Smooth muscle cell (in vitro differentiated cells): Measurements from ENCODE around the gene HDC. TPM values are rescaled to one million over a fixed set of nuclear protein-coding genes. Genes with fewer than 3 reads are reported as not detected.

ENCODE experiments used
- DNase-seq: peaks from one replicate; lab custom pipeline; 2025; ENCODE audit not compliant: unreplicated experiment; lab: John Stamatoyannopoulos, UW
- H2AFZ ChIP-seq: fragments of 200-600 bp; sonication (generic); 2 replicates; pipeline ENCODE4 v1.6.0; 2016; ENCODE audit warnings: antibody characterized with exemption, low read depth, mild to moderate bottlenecking
- H3F3A ChIP-seq: fragments of 200-600 bp; sonication (generic); 2 replicates; pipeline ENCODE4 v1.6.0; 2017; ENCODE audit warnings: antibody characterized with exemption, low read depth
- H3K27ac ChIP-seq: fragments of 200-600 bp; sonication (generic); 2 replicates; pipeline ENCODE4 v1.5.1; 2016; ENCODE audit warnings: low read depth, mild to moderate bottlenecking
- H3K27me3 ChIP-seq: fragments of 200-600 bp; sonication (generic); 2 replicates; pipeline ENCODE4 v1.6.1; 2016; ENCODE audit warnings: low read depth, mild to moderate bottlenecking
- H3K36me3 ChIP-seq: fragments of 200-600 bp; sonication (generic); 2 replicates; pipeline ENCODE4 v1.5.1; 2016; ENCODE audit warnings: low read depth
- H3K4me1 ChIP-seq: fragments of 200-600 bp; sonication (generic); 2 replicates; pipeline ENCODE4 v1.5.1; 2016; ENCODE audit warnings: low read depth
- H3K4me2 ChIP-seq: fragments of 200-600 bp; sonication (generic); 2 replicates; pipeline ENCODE4 v1.6.0; 2016; ENCODE audit warnings: mild to moderate bottlenecking
- H3K4me3 ChIP-seq: fragments of 200-600 bp; sonication (generic); 2 replicates; pipeline ENCODE4 v1.5.1; 2016; ENCODE audit warnings: mild to moderate bottlenecking
- H3K79me2 ChIP-seq: fragments of 200-600 bp; sonication (generic); 2 replicates; pipeline ENCODE4 v1.6.0; 2016; ENCODE audit warnings: low read depth, mild to moderate bottlenecking
- H3K9ac ChIP-seq: fragments of 200-600 bp; sonication (generic); 2 replicates; pipeline ENCODE4 v1.6.0; 2016; ENCODE audit warnings: low read depth
- H3K9me3 ChIP-seq: fragments of 200-600 bp; sonication (generic); replicated peaks from 2 replicates; pipeline ENCODE4 v1.5.1; 2016; ENCODE audit warnings: low read depth
- H4K20me1 ChIP-seq: fragments of 200-600 bp; sonication (generic); 2 replicates; pipeline ENCODE4 v1.6.0; 2016; ENCODE audit warnings: low read depth
- CTCF ChIP-seq: fragments of 200-600 bp; sonication (generic); IDR thresholded peaks from 2 replicates; pipeline ENCODE4 v1.5.1; 2017; ENCODE audit warnings: borderline replicate concordance, mild to moderate bottlenecking, antibody characterized with exemption; ENCODE audit not compliant: insufficient read depth, poor library complexity, severe bottlenecking
- WGBS: methylation state at CpG from one replicate; pipeline ENCODE4 v1.1.7; 2016; ENCODE audit warnings: low lambda C conversion rate; 5-methylcytosine and 5-hydroxymethylcytosine counted together
- polyA plus RNA-seq: library from polyadenylated mRNA; unstranded; fragments of >200 nt; fragmentation: Nextera tagmentation; extraction: Ambion mirVana; gene quantifications from 2 replicates; pipeline ENCODE4 v1.2.1, GENCODE V29; 2016
- total RNA-seq: library from RNA; depleted of rRNA; stranded (reverse); fragments of >200 nt; gene quantifications from 2 replicates; pipeline ENCODE4 v1.2.3, GENCODE V29; 2014

HDC gene
- total and polyA plus RNA-seq, 2 experiments from 2014 or later, result not detected

GRCh38 chr15:50218291-50218690 is 47.2 kb downstream of the HDC start:
- Histone ChIP-seq H3K36me3 (no peaks in the 10 kb centered on the region), H3K79me2 (no peaks in the 10 kb centered on the region), H4K20me1 (no peaks in the 10 kb centered on the region), H3K4me1 (no peaks in the 10 kb centered on the region), H2AFZ (no peak overlapping the region), H3K9ac (no peak overlapping the region), H3K9me3 (no peaks in the 10 kb centered on the region), H3K4me2 (no peak overlapping the region), H3K27me3 (no peaks in the 10 kb centered on the region), H3F3A (no peaks in the 10 kb centered on the region), H3K27ac (no peak overlapping the region), H3K4me3 (no peak overlapping the region)
- 72% methylated on average over 1 of the region's 1 CpG for WGBS
- DNase-seq, result no peak
- TF ChIP-seq CTCF, result no peak

GRCh38 chr15:50210462-50211157 is 54.9 kb downstream of the HDC start:
- Histone ChIP-seq H3K4me2 (no peak overlapping the region), H2AFZ (no peak overlapping the region), H3K79me2 (no peaks in the 10 kb centered on the region), H3K4me3 (no peak overlapping the region), H4K20me1 (no peaks in the 10 kb centered on the region), H3K27ac (peak overlapping the region; percentile 67), H3F3A (no peaks in the 10 kb centered on the region), H3K27me3 (no peaks in the 10 kb centered on the region), H3K9ac (no peak overlapping the region), H3K9me3 (no peaks in the 10 kb centered on the region), H3K36me3 (no peaks in the 10 kb centered on the region), H3K4me1 (no peaks in the 10 kb centered on the region)
- TF ChIP-seq CTCF, result no peak
- DNase-seq, result no peak
- WGBS, result 80% methylated on average over 8 of the region's 8 CpGs

- Histone ChIP-seq H3K79me2 (no peaks in the 10 kb centered on the region), H3K4me2 (no peak overlapping the region), H4K20me1 (no peaks in the 10 kb centered on the region), H3K9ac (no peak overlapping the region), H3K4me3 (no peak overlapping the region), H3F3A (no peaks in the 10 kb centered on the region), H2AFZ (no peak overlapping the region), H3K27me3 (no peaks in the 10 kb centered on the region), H3K4me1 (no peaks in the 10 kb centered on the region), H3K27ac (peak overlapping the region; percentile 67), H3K36me3 (no peaks in the 10 kb centered on the region), H3K9me3 (no peaks in the 10 kb centered on the region)
- no peak for TF ChIP-seq CTCF
- 88% methylated on average over 4 of the region's 4 CpGs for WGBS
- no peak for DNase-seq
These were observed 55.7 kb downstream of the HDC start for GRCh38 chr15:50209809-50210208.

GRCh38 chr15:50206020-50206419 is 59.5 kb downstream of the HDC start:
- Histone ChIP-seq H3F3A (no peaks in the 10 kb centered on the region), H3K4me3 (no peak overlapping the region), H3K79me2 (no peaks in the 10 kb centered on the region), H4K20me1 (no peaks in the 10 kb centered on the region), H3K4me2 (no peak overlapping the region), H3K4me1 (no peaks in the 10 kb centered on the region), H3K9me3 (no peaks in the 10 kb centered on the region), H3K9ac (no peak overlapping the region), H3K27me3 (no peaks in the 10 kb centered on the region), H2AFZ (no peak overlapping the region), H3K36me3 (no peaks in the 10 kb centered on the region), H3K27ac (no peak overlapping the region)
- WGBS, result 88% methylated on average over 5 of the region's 5 CpGs
- no peak for DNase-seq
- TF ChIP-seq CTCF, result no peak
